HG03060 (cell line): ENCODE data around the gene HEY2.
A peak's percentile ranks its signal among the peaks of the same experiment; 100 is the strongest.

ENCODE experiments used
- ATAC-seq: cut with Tn5 transposase; IDR thresholded peaks from one replicate; pipeline ENCODE4 v1.9.1; 2021; ENCODE audit warnings: low read depth, moderate number of reproducible peaks; ENCODE audit not compliant: unreplicated experiment

The HEY2 gene

GRCh38 chr6:125742464-125743120 is 6.8 kb upstream of the HEY2 start:
- no peak for ATAC-seq

- no peak for ATAC-seq
Measured at GRCh38 chr6:125743604-125744003, 5.8 kb upstream of the HEY2 start.

GRCh38 chr6:125745281-125746018 is 4.0 kb upstream of the HEY2 start:
- ATAC-seq: no peak

- ATAC-seq: no peak
Measured at GRCh38 chr6:125746019-125746414, 3.4 kb upstream of the HEY2 start.

- ATAC-seq: peak; percentile 43
Measured at GRCh38 chr6:125746731-125747588, 2.5 kb upstream of the HEY2 start.

- no peak for ATAC-seq
Measured at GRCh38 chr6:125747589-125748405, 1.6 kb upstream of the HEY2 start.

GRCh38 chr6:125748406-125749172 is 843 bp upstream of the HEY2 start:
- ATAC-seq: no peak

GRCh38 chr6:125749865-125750691 is 646 bp downstream of the HEY2 start:
- ATAC-seq: no peak

GRCh38 chr6:125750692-125751333 is 1.4 kb downstream of the HEY2 start:
- no peak for ATAC-seq

- ATAC-seq: no peak
Measured at GRCh38 chr6:125751334-125751916, 2.0 kb downstream of the HEY2 start.

- ATAC-seq: no peak
Measured at GRCh38 chr6:125752773-125753172, 3.3 kb downstream of the HEY2 start.

GRCh38 chr6:125753218-125753936 is 3.9 kb downstream of the HEY2 start:
- ATAC-seq: no peak

- ATAC-seq: no peak
Measured at GRCh38 chr6:125753937-125754259, 4.5 kb downstream of the HEY2 start.

- no peak for ATAC-seq
Measured at GRCh38 chr6:125754566-125754965, 5.1 kb downstream of the HEY2 start.

- no peak for ATAC-seq
Measured at GRCh38 chr6:125759184-125759902, 9.9 kb downstream of the HEY2 start.

- no peak for ATAC-seq
Measured at GRCh38 chr6:125759959-125760457, 10.6 kb downstream of the HEY2 start.
